HG02973 (cell line): ENCODE measurements around the gene DNTT.
A peak's percentile ranks its signal among the peaks of the same experiment; 100 is the strongest.

Experiments
- ATAC-seq: cut with Tn5 transposase; IDR thresholded peaks from one replicate; pipeline ENCODE4 v1.9.1; 2021; ENCODE audit warnings: moderate library complexity; ENCODE audit not compliant: unreplicated experiment

The DNTT gene

DNA sequence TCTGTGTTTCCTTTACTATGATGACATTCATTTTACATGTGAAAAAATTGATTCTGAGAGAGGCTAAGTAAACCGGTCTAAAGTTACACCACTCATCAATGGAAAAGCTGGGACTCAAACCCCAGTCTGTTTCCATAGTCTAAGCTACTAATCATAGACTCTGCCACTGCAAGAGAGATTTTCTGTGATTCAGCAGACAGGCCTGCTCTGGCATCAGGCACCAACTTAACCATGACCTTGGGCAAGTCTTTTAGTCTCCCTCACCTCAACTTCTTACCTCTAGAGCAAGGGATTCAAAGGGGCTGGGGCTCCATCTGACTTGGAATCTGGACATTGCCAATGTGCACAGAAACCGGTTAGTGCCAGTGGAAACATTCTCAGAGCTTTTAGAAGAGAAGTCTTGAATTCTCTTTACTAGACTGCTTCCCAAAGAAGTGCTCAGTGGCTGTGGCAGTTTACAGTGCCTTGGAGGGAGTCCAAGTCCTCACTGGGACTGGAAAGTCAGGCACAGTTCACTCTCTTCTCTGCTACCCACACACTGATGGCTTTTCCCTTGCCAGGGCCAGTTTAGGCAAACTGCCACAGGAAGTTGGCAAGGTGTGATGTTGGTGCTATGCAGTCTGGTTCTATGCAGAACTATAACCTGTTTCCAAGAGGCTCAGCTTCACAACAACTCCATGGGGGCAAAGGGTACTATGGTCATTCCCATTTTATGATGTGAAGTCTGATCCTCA, 28.4 kb upstream of the DNTT start:
- no peak for ATAC-seq

DNA sequence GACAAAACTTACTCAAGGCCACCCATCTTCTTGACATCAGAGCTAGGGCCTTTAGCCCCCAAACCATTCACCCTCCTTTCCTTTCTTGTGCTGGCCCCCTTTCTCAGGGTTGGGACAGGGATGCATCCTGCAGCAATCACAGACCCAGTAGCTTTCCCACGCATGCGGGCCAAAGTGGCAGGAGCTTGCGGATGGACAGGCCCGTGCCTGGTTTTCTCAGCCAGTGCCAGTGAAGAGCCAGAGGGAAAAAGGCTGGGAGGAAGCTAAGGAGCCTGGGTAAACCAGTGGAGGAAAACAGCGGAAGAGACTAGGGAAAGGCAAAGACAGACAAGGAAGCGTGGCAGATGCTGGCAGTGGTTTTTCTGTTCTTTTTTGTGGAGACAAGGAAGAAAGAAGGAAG, 27.8 kb upstream of the DNTT start:
- ATAC-seq, result no peak

DNA sequence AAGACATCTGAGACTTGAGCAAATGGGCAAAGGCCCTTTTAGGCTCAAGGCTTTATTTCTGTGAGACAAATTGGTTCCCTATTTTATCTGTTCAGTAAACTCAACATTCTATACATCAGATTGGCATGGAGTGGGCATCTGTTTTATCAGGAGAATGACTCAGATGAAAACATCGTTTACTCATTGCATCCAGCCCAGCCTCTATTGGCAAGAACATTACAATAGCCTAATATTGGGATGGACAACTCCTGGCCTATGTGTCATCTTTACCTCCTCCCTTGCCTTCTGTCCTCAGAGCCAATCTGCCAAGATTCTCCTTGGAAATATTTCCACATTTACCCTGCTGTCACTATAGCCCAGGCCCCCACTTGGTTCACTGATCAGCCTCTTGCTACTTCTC, 27.4 kb upstream of the DNTT start:
- no peak for ATAC-seq

DNA sequence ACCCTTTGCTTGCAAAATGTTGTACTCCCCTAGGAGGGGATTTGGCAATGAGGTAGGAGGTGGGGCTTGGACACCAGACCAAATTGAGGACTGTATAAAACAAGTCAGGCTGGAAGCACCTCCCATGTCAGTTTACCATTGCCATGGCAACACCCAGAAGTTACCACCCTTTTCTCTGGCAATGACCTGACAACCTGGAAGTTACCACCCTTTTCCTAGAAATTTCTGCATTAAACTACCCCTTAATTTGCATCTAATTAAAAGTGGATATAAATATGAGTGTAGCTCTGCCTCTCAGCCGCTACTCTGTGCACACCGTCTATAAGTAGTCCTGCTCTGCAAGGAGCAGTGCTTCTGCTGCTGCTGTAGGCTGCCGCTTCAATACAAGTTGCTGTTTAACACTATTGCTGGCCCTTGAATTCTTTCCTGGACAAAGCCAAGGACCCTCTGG, 25.0 kb upstream of the DNTT start:
- ATAC-seq, result no peak

DNA sequence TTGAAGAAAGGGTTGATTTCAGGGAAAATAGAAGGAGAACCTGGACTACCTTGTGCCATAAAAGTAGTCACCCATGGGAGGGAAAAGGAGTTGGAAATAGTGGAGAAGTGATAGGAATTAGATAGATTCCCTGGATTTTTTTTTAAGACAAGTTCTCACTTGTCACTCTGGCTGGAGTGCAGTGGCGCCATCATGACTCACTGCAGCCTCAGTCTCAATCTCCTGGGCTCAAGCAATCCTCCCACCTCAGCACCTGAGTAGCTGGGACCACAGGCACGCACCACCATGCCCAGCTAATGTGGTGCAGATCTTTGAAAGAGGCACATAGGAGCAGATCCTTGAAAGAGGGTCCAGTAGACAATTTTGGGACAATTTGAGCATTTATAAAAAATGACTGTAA, 23.4 kb upstream of the DNTT start:
- ATAC-seq, result no peak

DNA sequence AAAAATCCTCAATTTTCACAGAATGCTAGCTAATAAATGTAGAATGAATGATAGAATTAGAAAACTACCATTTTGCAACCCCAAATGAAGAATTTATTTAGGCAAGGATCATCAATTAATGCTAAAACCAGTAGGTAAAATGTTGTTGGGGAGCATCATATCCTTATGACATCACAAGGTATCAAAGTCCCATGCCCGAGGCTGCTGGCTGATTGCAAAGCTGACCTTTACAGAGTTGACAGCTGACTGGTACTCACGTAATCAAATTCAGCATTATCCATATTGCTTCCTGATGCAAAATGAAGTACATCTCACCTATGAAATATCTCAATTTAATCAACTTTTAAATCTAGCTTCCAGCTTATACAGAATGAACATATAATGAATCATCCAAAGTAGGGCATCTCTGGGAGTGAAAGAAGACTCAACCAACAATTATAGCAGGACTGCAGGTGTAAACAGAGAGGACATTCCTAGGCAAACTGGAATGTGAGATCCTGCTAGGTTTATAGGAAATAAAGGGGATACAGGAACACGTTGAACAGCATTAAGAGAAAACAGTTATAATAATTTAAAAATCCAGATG, 22.7 kb upstream of the DNTT start:
- no peak for ATAC-seq

DNA sequence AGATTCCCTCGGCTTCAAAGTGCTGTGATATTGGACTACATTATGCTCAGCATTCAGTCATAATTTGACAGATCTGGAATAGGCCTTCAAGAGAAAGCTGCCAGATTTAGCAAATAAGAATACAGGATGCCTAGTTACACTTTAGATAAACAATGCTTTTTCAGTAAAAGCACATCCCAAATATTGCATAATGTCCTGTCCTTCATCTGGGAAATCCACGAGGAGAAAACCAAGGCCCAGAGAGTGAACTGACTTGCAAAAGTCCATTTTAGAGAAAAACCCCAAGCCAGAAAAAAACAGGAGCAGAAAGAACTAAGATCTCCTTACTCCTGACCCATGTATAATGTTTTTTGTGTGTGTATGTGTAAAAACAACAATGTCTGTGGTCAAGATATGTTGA, 20.9 kb upstream of the DNTT start:
- no peak for ATAC-seq

DNA sequence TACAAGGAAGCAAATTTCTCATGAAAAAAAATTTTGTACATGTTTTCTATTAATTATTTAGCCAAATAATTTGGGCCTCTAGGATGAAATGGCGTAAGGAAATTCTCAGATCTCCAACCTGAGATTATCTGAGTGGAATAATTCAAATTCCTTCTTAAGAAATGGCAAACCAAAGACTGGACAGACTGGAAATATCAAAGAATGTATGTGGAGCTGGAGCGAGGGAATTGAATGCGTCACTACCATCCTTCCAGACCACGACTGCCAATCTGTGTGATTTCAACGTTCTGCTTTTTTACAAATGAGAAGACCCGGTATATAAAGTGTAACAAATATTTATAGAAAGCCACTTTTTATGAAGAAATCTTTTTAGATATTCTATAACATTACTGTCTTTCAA, 20.5 kb upstream of the DNTT start:
- ATAC-seq, result no peak

DNA sequence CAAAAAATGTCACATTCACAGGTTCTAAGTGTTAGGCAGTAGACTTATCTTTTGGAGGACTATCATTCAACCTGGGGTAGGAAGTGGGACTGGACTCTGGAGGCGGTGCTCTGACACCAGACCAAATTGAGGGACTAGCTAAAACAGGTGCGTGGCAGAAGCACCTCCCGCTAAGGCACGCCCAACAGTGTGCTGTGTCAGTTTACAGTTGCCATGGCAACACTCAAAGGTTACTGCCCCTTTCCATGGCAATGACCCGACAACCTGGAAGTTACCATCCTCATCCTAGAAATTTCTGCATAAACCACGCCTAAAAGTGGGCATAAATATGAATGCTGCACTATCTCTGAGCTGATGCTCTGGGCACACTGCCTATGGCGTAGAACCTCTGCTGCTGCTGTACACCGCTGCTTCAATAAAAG, 18.9 kb upstream of the DNTT start:
- ATAC-seq, result no peak

DNA sequence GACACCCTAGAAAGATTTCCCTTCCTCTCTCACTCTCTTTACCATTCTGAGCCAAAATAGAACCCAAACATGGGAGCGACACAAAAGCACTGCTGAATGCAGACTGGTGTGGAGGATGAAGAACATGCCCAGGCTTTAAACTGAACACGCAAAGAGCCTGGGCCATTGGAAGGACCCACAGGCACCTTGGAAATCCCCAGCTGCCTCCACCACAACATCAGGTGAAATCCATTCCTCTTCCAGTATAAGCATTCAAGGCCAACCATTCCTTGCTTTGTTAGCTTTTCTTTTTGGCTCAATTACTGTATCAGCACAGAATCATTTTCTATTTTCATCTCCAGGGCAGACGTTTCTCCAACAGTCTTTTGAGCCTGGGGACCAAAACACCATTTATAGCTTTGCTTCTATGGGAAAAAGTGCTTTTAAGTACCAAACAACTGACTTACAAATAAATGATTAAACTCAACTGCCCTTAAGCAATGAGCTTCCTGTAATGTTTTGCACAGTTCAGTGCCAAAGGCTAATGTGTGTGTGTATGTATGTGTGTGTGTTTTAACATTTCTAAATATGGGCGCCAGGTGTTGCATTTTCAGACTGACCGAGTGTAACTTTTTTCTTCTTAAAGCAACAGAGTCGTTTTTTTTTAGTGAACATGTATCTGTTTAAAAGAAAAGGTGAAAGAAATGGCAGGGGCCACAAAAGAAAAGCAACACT, 16.7 kb upstream of the DNTT start:
- peak; percentile 59 for ATAC-seq

DNA sequence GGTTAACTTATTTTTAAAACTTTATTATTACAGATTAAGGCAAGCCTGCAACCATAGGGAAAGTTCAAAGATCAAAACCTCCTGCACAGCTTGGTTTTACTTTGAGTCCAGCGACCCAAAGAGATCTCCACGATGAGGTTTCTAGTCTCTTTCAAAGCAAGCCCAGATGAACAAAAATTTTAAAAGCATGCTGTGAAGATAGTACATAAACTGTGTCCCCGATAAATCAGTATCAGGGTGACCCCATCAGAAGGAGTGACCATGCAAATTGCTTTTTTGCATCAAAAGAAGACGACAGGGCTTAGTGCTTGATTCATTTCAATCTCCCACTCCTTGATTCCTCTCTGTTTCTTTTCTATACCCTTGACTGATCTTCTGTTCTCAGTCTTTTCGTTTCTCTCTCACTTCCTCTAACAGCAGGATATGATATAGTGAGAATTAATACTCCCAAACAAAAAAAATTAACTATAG, 16.0 kb upstream of the DNTT start:
- peak; percentile 60 for ATAC-seq

DNA sequence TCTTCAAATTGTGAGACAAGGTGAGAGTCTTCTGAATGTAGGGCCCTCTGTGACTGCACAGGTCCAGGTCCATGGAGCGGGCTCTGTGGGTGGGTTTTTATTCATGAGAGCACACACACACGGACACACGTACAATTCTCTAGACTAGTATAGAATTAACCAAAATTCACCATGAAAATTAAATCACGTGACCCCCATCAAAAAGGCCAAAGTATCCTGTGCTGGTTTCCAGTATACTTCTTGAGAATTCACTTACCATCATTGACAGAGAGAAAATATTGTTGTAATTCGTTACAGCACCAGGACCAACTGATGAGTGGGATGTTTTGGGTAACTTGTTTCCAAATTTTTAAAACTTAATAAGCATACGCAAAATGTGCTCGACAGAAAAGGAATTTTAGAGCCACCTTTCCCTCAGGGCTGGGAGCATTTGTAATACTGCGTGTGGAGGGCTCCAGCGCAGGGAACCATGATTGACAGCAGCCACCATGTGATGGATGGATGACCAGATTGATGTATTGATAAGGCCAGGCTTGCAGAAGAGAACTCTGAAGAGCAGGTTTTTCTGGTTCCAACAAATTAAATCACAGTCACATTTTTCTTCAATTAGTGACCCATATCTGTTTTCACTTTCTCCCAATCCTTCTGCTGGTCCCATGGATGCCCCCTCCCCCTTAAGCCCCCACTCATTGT, 14.9 kb upstream of the DNTT start:
- no peak for ATAC-seq

DNA sequence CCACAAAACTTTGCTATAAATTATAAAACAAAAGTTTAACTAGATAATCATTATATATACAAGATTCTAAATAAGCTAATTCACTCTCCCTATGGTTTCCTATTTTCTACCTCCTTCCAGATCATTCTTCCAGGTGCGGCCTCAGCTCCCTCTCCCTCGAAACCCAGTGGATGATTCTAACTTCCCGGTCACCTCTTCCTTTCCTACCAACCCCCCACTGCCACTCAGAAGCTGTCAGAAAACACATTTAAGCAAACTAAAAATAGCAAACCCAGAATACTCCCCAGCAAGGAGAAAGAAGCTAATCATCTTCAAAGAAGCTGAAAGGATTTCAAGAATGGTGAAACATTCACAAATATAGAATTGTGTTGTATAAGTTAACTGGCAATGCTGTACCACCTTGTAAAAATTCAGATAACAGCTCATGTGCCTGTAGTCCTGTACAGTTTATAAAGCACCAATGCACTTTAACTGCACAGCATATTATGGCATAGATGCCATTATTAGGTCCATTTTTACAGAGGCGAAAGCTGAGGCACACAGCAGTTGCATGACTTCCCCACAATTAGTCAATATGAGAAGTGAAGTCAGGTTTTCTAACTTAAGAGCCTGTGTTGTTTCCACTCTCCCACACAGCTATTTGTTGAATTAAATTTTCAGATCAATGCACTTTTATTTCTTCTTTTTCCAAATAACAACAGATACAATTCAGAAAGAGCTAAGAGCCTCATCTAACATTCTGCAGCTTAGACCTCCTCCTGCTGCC, 13.7 kb upstream of the DNTT start:
- ATAC-seq, result no peak

DNA sequence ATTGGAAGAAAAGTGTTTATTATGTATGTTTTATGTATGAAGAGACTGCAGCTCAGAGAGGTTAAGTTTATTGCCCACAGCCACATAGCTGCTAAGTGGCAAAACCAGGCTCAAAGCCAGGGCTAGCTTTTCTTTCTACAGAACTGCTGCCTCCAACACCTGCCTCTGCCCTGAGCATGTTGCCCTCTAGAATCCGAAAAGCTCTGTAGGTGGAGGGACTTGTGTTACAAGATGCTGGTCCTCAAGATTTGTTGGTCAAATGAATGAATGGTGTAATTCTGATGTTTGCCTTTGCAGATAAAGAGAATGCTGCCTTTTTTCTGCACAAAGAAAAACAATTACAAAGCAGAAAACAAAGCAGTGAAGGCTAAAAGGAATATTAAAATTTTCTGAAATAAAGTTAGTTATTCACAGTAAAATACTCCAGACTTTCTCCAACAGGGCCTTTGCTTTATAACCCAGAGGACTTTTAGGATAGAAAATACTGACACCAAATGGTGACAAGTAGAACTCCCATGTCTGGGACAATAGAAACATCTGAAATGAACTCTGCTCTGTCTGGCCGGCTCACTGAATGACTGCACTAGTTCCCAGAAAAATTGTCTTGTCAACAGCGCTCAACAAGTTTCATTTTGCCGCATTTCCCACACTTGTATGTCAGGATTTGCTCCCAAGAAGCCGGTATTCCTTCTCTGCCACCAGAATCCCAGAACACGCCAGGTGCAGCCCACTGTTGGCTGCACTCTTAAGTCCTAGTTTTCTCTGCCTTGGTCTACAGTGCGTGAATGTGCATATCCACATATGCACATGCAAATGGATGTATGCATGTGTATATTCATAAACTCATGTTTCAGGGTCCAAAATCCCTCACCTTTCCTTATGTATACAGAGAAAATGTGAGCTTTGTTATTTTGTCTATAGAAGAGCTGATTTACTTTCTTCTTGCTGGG, 11.0 kb upstream of the DNTT start:
- ATAC-seq, result peak; percentile 46

DNA sequence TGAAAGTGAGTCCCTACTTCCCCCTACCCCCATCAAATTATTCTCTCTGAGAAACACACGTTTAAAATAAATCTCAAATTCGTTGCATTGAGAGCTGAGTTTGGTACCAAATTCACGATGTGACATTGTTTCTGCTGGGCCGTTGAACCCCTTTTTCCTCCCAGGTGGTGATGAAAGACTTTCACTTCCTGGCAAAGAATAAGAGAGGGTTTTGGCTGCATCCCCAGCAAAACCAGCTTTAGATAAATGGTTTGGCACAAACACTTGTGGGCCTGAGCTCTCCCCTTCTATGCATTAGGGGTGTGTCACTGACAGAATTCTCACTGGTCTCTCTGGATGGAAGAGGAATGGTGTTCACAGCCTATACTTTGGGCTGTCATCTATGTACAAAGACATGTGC, 8.8 kb upstream of the DNTT start:
- no peak for ATAC-seq

DNA sequence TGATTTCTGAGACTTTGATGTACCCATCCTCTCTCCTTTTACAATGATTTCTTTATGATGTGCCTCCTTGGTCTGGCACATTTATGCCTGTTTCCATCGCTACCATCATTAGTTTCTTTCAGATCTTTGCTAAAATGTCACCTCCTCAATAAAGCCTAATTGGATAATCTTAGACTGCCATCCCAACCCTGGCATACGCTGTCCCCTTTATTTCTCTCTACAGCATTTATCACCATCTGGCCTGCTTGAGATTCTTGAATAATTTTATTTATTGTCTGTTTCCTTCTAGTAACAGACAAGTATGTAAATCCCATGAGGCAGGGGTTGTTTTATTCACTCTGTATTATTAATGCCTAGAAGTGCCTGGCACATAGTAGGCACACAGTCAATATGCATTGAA, 6.7 kb upstream of the DNTT start:
- no peak for ATAC-seq

DNA sequence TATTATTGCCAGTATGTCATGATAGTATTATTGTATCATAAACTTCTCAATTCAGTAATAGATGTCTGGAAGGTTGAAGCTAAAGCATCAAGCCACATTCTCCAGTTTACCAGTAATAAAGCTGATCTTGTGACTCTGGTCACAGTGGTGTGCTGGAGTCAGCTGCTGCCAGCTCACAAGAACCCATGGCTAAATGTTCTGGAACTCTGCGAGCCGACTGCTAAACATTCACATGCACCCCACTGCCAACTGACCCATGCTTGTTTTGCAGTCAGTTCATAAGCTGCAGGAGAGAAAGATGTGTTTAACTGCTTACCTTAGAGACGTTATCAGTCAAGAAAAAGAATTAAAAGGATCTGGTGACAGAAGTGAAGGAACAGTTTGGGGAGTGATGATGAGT, 5.9 kb upstream of the DNTT start:
- no peak for ATAC-seq

DNA sequence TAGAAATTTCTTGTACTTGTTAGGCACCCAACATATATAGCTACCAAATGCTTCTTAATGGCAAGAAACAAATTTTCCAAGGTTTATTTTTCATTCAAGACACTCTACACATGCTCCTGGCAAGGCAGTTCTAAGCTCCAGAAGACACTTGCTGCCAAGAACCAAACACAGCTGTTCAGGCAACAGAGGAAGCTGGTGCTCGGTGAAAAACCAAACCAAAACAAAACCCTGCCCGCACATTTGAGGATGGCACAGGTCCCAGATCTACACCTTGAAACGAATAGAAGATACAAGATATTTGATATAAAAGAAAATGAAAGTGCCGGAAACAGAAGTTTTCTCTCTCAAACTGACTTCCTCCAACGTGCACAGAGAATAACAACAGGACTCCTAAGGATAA, 4.9 kb upstream of the DNTT start:
- no peak for ATAC-seq

DNA sequence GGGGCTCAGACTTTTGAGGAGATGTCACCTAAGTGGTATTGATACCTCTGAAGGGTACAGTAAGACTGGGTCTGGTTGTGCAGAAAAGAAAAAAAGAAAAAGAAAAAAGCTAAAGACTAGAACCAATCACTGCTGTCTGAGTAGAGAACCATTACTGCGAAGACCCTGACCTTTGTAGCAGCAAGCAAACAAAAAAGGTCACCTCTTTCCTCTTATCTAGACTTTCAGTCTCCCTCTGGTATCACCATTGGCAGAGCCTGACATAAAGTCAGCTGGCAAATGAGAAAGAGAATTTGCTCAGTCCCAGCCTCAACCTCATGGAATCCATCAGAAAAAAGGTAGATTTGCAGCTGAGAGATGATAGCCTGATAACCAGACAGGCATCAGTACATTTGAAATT, 2.6 kb upstream of the DNTT start:
- no peak for ATAC-seq

DNA sequence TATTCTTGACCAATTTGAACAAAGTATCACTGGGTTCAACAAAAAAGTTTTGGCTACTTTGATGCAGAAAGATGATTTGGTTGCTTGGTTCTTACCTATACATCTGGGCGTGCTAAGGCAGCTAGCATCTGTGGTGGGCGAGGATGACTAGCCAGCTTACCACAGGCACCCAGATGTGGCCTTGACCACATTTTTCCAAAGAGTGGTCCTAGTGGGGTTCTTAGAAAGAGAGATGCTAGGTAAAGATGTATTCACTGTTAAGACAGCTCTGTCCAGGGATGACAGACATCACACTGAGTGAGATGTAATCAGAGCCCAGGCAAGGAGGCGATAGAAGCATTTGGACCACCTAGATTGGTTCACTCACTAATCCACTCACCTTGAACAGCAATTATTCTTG, 785 bp downstream of the DNTT start:
- no peak for ATAC-seq
